ENCODE measurements around the gene CSNK1A1. TPM values are rescaled to one million over a fixed set of nuclear protein-coding genes. Genes with fewer than 3 reads are reported as not detected.
A peak's percentile ranks its signal among the peaks of the same experiment; 100 is the strongest.
"Not testable (repeated sequence)": the region's sequence is repeated elsewhere in the genome, so short reads cannot be mapped to it uniquely, and the experiment has no call there.

CSNK1A1 gene
- total RNA-seq, result 100 to 1,000 TPM; 159 to 260 (median 184) TPM

DNA sequence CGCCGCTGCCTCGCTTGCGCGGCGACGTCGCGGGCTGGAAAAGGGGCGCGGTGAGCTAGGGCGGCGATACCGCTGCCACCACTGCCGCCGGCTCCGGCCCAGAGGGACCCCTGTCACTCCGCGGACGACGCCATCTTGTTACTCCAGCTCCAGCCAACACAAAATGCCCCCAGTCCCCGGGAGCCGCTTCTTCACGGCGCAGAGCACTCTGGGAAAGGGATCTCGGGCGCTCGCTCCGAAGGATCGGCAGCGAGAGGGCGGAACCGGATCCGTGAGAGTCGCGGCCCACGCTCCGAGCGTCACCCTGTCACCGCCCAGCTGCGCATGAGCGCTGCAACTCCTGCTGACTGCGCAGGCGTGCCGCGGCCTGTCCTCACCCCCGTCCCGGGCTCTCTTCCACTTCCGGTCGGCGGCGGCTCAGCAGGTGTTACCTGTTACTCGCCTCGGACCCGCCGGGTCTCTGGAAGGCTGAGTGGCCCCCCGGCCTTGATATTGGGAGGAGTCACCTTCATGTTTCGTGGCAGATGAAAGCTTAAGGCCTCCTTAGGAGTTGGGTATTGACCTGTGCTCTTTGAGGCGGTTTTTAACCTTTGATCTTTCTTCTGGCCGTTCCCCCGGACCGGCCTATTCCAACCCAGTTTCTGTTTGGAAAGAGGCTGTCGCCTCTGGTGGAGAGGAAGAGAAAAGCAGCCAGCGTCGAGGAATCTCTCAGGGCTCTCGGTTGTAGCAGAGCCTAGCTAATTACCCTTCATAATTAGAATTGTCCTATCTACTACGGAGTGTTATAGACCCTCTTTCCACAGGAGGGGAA lies at the start of gene CSNK1A1:
TSS of gene CSNK1A1 (minus strand) at position 213 of the 811 bp plus-strand sequence. CDS start 475 bp downstream, outside the sequence.
- Histone ChIP-seq H3K4me1 (peaks cover 24 to 39% (median 29%) of the 10 kb centered on the region in 4 donors), H3K9me3 (no peaks in the 10 kb centered on the region), H3K36me3 (peaks cover 0 to 7% (median 3%) of the 10 kb centered on the region in 4 donors), H3K27ac (peak within 1 kb of the TSS; percentile 98 to 99 (median 98)), H3K4me3 (peak within 1 kb of the TSS; percentile 75 to 84 (median 80)), H3K27me3 (no peaks in the 10 kb centered on the region)
- 0 to 1% methylated on average over 1 to 30 of the region's 67 CpGs for WGBS, 2 donors (ENCODE audit: low coverage in 1 of 2)
- DNase-seq, result peak; percentile 99
- intact Hi-C loops (cut with DNase I; ENCODE audit: low total_unique reads) (no loop called here), in situ Hi-C loops (cut with MboI; ENCODE audit: low pct_ligation_motif_present in 1 of 4, low pct_unique_long_range_greater_than_20kb in 1 of 4, low sequenced_read_pairs in 3 of 4) (loop anchor here in 3 of 4 donors (5.0 to 25.0 kb wide), 3 partner anchors 114 to 214 kb away; partner anchors contain the start of genes GRPEL2 (in 1 of the 3) and IL17B (in 1 of the 3))
- peak; percentile 97 for TF ChIP-seq POLR2A (IDR thresholded peaks at IDR 0.05)
- TF ChIP-seq, protein P1, sequence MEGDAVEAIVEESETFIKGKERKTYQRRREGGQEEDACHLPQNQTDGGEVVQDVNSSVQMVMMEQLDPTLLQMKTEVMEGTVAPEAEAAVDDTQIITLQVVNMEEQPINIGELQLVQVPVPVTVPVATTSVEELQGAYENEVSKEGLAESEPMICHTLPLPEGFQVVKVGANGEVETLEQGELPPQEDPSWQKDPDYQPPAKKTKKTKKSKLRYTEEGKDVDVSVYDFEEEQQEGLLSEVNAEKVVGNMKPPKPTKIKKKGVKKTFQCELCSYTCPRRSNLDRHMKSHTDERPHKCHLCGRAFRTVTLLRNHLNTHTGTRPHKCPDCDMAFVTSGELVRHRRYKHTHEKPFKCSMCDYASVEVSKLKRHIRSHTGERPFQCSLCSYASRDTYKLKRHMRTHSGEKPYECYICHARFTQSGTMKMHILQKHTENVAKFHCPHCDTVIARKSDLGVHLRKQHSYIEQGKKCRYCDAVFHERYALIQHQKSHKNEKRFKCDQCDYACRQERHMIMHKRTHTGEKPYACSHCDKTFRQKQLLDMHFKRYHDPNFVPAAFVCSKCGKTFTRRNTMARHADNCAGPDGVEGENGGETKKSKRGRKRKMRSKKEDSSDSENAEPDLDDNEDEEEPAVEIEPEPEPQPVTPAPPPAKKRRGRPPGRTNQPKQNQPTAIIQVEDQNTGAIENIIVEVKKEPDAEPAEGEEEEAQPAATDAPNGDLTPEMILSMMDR (IDR thresholded peaks at IDR 0.05), result peak; percentile 77 to 98 (median 85)
- no peak for TF ChIP-seq EP300 (IDR thresholded peaks at IDR 0.05; ENCODE audit: low read depth)
- TF ChIP-seq POLR2AphosphoS5 (IDR thresholded peaks at IDR 0.05), result peak; percentile 96 to 98 (median 97)

DNA sequence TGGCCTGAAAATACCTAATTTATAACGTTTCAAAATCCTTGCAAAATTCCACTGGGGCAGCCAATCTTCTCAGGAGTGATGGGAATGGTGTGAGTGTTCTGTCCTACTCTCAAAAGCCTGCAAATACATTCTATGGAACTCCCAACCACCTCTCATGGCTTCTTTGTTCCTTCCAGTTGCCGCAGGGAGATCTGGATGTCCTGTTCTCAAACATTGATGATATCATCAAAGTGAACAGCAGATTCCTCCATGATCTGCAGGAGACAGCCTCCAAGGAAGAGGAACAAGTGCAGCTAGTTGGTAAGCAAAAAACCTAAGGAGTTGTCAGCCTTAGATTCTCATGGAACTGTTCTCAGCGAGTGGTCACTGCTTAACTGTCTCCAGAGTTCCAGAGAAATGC lies 49.7 kb upstream of the CSNK1A1 start:
- intact Hi-C loops (cut with DNase I; ENCODE audit: low total_unique reads), result no loop called here
- TF ChIP-seq POLR2A (IDR thresholded peaks at IDR 0.05) (no peak), POLR2AphosphoS5 (IDR thresholded peaks at IDR 0.05) (no peak), EP300 (IDR thresholded peaks at IDR 0.05; ENCODE audit: low read depth) (no peak)
- TF ChIP-seq, protein P1 (IDR thresholded peaks at IDR 0.05), result no peak
- H3K9me3 ChIP-seq, result no peaks in the 10 kb centered on the region
- H3K27me3 ChIP-seq, result no peaks in the 10 kb centered on the region
- in situ Hi-C loops (cut with MboI; ENCODE audit: low pct_ligation_motif_present in 1 of 4, low pct_unique_long_range_greater_than_20kb in 1 of 4, low sequenced_read_pairs in 3 of 4), result no loop called here
- WGBS, 2 donors (ENCODE audit: low coverage in 1 of 2), result 86 to 87% methylated on average over 2 to 3 of the region's 3 CpGs
- H3K36me3 ChIP-seq, result peaks cover 0 to 8% (median 2%) of the 10 kb centered on the region in 4 donors
- no peak overlapping the region for H3K27ac ChIP-seq
- DNase-seq, result no peak
- peaks cover 4 to 31% (median 12%) of the 10 kb centered on the region in 4 donors for H3K4me1 ChIP-seq
- H3K4me3 ChIP-seq, result no peak overlapping the region

DNA sequence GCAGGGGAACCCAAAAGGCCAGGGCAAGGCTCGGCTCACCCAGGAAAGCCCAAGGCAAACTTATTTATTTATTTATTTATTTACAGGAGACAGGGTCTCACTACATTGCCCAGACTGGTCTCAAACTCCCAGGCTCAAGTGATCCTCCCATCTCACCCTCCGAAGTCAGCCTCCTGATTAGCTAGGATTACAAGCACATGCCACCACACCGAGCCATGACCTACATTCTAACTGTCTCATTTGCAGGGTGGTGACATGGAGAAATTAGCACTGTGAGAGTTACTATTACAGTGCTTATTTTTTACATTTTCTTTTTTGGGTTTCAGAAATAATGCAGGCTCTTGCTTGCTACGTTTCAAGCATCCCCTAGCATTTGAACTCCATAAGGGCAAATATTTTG lies 48.1 kb upstream of the CSNK1A1 start:
- Histone ChIP-seq H3K4me1 (peaks cover 0 to 18% (median 5%) of the 10 kb centered on the region in 4 donors), H3K4me3 (no peak overlapping the region), H3K27ac (no peak overlapping the region), H3K27me3 (no peaks in the 10 kb centered on the region), H3K36me3 (peaks cover 0 to 8% (median 2%) of the 10 kb centered on the region in 4 donors), H3K9me3 (no peaks in the 10 kb centered on the region)
- no peak for TF ChIP-seq EP300 (IDR thresholded peaks at IDR 0.05; ENCODE audit: low read depth)
- TF ChIP-seq, protein P1 (IDR thresholded peaks at IDR 0.05), result no peak
- TF ChIP-seq POLR2AphosphoS5 (IDR thresholded peaks at IDR 0.05), result no peak
- TF ChIP-seq POLR2A (IDR thresholded peaks at IDR 0.05), result no peak
- 86 to 96% methylated on average over 3 to 4 of the region's 4 CpGs for WGBS, 2 donors (ENCODE audit: low coverage in 1 of 2)
- no peak for DNase-seq
- intact Hi-C loops (cut with DNase I; ENCODE audit: low total_unique reads) (no loop called here), in situ Hi-C loops (cut with MboI; ENCODE audit: low pct_ligation_motif_present in 1 of 4, low pct_unique_long_range_greater_than_20kb in 1 of 4, low sequenced_read_pairs in 3 of 4) (no loop called here)

DNA sequence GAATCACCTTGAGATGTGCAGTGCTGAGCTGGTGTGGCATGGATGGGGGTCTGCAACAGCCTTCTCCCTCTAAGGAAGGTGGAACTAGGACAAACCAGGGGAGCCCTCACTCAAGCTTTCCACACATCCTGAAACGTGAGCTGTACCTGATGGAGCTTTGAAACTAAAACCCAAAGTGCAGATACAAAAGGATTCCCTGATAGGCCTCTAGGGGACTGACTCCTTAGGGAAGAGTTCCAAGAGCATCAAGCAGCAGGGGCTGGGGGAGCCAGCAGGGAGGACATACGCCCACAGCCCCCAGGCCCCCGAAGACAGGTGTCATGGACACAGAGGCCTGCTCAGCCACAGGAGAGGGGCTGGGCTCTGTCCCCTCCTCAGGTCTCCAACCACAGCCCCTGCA lies 47.7 kb upstream of the CSNK1A1 start:
- Histone ChIP-seq H3K27me3 (no peaks in the 10 kb centered on the region), H3K36me3 (peaks cover 0 to 8% (median 2%) of the 10 kb centered on the region in 4 donors), H3K27ac (no peak overlapping the region), H3K4me1 (peaks cover 0 to 14% (median 2%) of the 10 kb centered on the region in 4 donors), H3K9me3 (no peaks in the 10 kb centered on the region), H3K4me3 (no peak overlapping the region)
- in situ Hi-C loops (cut with MboI; ENCODE audit: low pct_ligation_motif_present in 1 of 4, low pct_unique_long_range_greater_than_20kb in 1 of 4, low sequenced_read_pairs in 3 of 4) (no loop called here), intact Hi-C loops (cut with DNase I; ENCODE audit: low total_unique reads) (no loop called here)
- DNase-seq, result no peak
- 93 to 100% methylated on average over 1 to 3 of the region's 3 CpGs for WGBS, 2 donors (ENCODE audit: low coverage in 1 of 2)
- TF ChIP-seq, protein P1 (IDR thresholded peaks at IDR 0.05), result no peak
- TF ChIP-seq EP300 (IDR thresholded peaks at IDR 0.05; ENCODE audit: low read depth), result no peak
- no peak for TF ChIP-seq POLR2AphosphoS5 (IDR thresholded peaks at IDR 0.05)
- TF ChIP-seq POLR2A (IDR thresholded peaks at IDR 0.05), result no peak

DNA sequence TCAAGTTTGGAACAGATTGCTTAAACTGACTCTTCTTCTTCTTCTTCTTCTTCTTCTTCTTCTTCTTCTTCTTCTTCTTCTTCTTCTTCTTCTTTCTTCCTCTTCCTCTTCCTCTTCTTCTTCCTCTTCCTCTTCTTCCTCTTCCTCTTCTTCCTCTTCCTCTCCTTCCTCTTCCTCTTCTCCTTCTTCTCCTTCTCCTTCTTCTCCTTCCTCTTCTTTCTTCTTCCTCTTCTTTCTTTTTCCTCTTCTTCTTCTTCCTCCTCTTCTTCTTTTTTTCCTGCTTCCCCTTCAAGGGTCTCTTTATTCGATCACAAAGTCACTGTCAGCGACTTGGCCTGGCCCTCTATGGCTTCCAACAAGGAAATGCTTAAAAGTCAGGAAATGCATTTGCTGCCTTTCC lies 47.0 kb upstream of the CSNK1A1 start:
- intact Hi-C loops (cut with DNase I; ENCODE audit: low total_unique reads); H3K9me3 ChIP-seq; H3K4me3 ChIP-seq; H3K27me3 ChIP-seq; H3K27ac ChIP-seq; H3K36me3 ChIP-seq; DNase-seq; H3K4me1 ChIP-seq; in situ Hi-C loops (cut with MboI; ENCODE audit: low pct_ligation_motif_present in 1 of 4, low pct_unique_long_range_greater_than_20kb in 1 of 4, low sequenced_read_pairs in 3 of 4): not testable (repeated sequence)
- WGBS, 2 donors (ENCODE audit: low coverage in 1 of 2), result 87 to 94% methylated on average over 2 of the region's 2 CpGs
